ENCODE data around the gene CLIC4.

GRCh38 chr1:24890887-24891286 lies 145.6 kb downstream of the CLIC4 start:
- no peak for TF ChIP-seq CTCF (conservative IDR thresholded peaks at IDR 0.05 in 1 of 2, IDR thresholded peaks at IDR 0.05 in 1 of 2; ENCODE audit: extremely low read depth in 1 of 2, insufficient read depth in 1 of 2, low read depth in 1 of 2, low read length in 2 of 2)
- no peak for TF ChIP-seq EZH2 (IDR thresholded peaks at IDR 0.05; ENCODE audit: borderline replicate concordance, low read length)

Data from mammary epithelial cell (primary cell).